ENCODE data around the gene CDC25C.
A peak's percentile ranks its signal among the peaks of the same experiment; 100 is the strongest.
"Not testable (repeated sequence)": the region's sequence is repeated elsewhere in the genome, so short reads cannot be mapped to it uniquely, and the experiment has no call there.

The CDC25C gene

DNA sequence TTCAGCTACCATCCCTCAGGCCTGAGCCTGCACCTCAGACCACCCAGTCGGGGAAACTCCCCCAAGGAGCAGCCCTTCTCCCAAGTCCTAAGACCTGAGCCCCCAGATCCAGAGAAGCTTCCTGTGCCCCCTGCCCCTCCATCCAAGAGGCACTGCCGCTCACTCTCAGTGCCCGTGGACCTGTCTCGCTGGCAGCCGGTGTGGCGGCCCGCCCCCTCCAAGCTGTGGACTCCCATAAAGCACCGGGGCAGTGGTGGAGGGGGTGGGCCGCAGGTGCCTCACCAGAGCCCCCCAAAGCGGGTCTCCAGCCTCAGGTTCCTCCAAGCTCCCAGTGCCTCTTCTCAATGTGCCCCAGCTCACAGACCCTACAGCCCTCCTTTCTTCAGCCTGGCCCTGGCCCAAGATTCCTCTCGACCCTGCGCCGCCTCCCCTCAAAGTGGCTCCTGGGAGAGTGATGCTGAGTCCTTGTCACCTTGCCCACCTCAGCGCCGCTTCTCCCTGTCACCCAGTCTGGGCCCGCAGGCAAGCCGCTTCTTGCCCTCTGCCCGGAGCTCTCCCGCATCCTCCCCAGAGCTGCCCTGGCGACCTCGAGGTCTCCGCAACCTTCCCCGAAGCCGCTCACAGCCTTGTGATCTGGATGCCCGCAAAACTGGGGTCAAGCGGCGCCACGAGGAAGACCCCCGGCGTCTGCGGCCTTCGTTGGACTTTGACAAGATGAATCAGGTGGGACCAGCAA, 13.5 kb upstream of the CDC25C start:
- no peak for DNase-seq

DNA sequence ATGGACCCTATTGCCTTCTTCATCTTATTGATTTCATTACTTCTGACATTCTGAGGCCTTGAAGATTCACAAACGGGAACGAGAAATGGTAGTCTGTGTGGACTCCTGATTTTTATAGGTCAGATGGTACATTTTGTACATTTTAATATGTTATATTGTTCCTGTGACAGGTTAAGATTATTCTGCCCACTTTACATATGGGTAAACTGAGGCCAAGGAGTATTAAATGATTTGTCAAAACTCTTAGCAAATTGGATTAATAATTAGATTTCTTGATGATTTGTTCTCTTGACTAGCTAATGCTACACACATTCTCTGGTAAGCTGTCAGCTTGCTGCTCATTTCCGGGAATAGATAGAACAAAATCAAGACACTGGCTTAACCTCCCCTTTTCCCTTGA, 8.4 kb upstream of the CDC25C start:
- no peak for DNase-seq

DNA sequence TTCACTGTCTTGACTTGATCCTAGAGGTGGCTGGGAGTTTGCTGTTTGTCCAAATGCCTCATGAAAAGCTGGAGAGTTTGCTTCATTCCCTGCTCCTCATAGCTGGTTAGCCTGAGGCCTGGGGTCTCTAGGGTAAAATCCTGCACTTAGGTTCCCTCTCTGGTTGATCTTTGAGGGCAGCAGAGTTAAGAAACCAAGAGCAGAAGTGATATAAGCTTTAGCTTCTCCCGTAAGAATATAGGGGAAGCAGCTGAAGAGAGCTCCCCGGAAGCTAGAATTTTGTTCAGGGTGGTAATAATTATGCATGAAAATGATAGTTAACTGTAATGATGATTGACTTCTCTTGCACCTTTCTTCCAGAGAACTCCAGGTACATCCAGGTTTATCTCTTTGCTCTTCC, 7.9 kb upstream of the CDC25C start:
- DNase-seq = no peak

DNA sequence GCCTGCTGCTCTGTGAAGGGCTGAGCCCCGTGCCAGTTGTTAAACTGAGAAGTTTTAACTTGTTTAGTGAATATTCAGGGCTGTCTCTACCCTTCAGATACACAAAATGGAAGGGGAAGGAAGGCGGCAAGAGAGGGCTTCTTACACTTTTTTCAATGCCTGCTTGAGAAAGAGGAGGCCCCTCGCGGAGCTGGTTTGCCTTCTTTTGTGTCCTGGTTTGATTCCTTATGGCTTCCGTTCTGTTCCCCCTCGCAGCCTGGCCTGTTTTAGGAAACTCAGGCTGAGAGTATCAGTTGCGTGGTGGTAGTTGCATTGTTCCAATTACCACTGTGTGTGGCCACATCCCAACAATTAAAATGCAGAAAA, 7.5 kb upstream of the CDC25C start:
- DNase-seq = no peak

DNA sequence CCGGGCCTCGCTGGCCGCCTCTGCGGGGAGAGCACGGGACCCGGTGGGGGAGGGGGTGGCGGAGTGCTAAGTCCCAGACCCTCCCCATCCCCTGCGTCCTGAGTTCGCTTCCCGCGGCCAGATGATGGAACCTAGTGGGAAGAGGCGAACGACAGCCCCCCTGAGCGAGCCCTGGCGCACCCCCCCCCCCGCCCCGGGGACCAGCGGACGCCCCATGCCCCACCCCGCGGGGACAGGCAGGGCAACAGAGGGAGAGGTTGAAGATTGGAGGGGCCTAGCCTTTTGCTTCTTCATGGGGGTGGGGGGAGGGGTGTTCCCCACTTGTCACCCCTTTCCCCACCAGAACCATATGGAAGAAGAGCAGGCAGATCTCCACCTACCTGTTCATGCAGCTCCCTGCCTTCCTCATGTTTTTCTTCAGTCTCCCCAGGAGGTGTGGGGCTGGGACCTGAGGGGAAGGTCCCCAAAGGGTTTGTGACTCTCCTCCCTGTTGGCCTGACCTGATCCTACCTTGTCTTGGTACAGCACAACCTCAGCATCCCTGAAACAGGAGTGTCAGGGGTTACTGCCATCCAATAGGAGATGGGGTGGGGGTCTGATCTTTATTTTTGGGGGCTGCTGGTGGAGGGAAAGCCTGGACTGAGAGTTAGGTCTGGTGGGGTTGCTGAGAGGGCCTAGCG, 6.9 kb upstream of the CDC25C start:
- no peak for DNase-seq

DNA sequence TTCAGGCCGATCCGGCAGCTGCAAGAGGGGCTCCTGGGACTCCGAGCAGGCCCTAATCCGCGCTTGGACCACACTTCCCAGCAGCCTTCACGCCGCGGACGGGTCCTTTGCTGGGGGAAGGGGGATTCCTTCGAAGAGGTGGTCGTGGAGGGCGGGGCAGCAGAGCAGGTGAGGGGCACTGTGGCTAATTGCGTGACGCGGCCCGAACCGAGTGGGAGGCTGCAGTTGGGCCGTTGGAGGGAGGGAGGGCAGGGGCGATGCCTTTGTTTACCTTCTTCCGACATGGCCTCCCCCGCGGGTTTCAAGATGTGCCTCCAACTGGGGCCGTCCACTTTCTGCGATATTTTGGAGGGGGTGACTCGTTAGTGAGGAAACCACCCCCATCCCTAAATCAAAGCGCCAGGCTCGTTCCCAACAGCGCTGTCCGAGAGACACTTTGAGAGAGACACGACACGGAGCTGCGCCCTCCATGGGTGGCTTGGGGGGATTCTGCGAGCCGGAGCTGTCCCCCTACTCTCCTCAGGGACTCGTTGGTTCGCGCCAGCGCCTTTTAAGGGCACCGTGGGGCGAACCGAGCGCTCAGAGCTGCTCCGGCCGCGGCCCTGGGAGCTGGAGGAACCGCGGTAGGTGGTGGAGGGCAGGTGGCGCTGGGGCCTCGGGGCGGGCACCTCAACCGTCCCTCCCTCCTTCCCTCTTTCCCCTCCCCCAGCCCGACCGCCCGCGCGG, 6.2 kb upstream of the CDC25C start, which contains the start of gene FAM53C:
TSS of gene FAM53C (plus strand) at position 582 of the 726 bp plus-strand sequence. CDS start 3,070 bp downstream, outside the sequence.
- peak; percentile 91 for DNase-seq

DNA sequence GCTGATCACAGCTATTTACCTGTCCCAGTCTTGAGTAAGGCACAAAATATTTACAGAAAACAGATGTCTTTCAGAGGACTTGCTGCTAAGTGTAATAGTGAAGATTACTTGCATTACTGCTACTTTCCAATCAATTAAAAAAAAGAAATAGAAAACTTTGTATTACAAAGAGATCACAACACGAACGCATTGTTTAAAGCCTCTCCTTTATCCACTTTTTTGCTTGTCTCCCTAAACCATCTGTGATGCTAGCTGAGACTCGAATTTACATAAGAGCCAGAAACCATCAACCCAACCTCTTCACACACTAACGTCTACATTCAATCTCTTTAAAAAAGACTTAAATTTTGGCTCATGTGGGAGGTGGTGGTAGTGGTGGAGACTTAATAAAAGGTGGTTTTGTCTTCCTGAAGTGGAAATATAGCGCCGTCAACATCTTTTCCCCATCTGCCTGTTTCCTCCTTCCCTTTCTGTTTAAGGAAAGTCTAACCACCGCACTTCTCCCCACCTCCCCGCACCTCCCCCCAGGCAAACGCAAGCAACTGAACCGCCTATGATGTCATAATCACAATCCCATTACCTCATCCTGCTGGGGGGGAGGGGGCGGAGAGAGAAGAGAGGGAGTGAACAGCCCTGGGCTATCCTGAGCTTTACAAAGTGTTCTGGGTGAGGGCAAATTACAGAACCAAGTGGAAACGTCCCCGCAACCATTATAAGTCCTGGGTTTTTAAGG, 5.5 kb upstream of the CDC25C start:
- peak; percentile 85 for DNase-seq

DNA sequence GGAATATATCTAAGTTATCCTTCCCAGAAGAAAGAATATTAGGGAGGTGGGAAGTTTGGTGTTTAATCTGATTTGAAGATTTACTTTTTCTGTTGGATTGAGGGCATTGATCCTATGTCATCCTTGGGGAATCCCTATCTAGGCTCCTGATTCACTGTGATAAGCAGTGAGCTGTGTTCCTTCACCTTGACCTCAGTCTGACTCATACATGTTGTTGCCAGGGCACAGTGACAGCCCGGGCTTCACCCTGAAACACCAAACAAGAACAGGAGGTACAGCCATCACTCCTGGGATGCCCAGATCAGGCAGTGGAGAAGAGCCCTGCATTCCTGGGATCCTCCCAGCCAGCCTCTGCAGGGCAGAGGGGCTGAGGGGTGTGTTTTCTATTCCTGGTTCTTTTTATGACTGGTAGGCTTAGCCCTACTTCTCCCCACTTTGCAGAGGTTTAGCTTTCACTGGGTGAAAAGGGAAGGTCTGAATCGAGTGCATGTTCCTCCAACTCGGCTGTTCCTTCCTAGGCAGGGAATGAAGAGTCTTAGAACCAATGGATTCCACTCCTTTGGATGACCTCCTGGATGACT, 3.4 kb upstream of the CDC25C start:
- DNase-seq = no peak

DNA sequence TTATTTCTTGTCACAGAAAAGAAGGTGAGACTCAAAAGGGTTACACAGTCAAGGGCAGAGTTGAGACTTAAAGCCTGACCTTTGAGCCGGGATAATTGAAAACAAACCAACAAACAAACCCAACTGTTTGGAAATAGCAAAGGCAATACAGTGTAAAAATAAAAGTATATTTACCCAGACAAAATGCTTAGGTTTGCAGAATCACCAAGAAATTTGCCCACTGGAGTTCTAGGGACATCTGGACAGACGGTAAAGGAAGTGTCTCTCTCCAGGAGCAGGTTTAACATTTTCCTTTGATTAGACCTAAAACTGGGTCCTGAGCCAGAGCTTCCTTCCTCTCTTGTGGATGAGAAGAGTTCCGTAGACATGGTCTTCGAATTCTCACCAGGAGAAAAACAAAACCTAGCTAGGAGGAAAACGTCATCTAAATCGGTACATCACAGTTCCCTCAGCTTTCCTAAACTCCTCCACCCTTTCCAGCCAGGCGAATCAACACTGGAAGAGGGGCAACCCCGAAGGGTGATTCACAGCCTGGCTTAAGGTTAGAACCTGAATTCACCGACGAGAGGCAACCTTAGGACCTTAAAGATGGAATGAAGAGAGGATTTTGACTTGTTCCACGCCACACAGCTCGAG, 673 bp downstream of the CDC25C start:
- DNase-seq = no peak

DNA sequence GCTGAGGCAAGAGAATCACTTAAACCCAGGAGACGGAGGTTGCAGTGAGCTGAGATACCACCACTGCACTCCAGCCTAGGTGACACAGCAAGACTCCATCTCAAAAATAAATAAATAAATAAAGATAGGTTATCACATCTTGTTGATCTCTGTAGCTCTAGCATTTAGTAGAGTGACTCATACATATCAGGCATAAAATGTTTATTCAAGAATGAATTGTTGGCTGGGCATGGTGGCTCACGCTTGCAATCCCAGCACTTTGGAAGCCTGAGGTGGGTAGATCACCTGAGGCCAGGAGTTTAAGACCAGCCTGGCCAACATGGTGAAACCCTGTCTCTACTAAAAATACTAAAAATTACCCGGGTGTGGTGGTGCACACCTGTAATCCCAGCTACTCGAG, 13.4 kb downstream of the CDC25C start:
- DNase-seq = not testable (repeated sequence)

DNA sequence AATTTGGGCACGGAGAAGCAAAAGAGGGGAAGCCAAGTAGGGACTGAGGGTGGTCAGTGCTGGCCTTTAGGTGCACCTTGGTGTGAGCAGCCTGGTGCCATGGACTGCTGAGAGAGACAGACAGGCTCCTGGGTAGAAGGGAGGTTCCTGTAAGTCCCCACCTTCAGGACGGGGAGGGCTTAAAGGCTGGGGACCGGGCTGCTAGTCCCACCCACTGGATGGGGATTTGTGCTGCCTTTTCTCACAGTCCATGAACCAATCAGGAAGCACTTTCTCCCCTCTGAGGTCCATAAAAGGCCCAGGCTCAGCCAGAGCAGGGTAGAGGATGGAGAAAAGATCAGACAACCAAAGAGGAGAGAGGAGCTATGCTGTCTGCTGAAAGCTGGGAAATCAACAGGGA, 15.2 kb downstream of the CDC25C start:
- no peak for DNase-seq

DNA sequence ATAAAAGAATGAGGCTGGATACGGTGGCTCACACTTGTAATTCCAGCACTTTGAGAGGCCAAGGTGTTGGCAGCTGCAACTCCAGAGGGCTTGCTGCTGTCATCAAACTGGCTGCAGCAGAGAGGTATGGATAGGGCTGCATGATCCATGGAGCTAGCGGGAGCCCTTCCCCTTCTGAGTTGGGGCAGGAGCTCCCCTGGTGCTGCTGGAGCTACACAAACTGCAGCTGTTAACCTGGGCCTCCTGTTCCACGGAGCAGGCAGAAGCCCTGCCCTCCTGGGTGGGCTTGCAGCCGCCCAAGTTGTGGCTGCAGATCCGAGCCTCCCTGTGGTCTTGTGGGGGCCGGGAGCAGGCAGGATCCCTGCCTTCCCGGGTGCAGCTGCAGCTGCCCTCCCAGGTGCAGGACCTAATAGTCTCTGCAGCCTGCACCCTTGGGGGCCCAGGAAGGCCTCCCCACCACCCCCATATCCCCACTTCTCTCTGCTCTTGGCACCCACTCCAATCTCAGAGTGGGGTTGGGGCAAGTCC, 15.8 kb downstream of the CDC25C start:
- no peak for DNase-seq

DNA sequence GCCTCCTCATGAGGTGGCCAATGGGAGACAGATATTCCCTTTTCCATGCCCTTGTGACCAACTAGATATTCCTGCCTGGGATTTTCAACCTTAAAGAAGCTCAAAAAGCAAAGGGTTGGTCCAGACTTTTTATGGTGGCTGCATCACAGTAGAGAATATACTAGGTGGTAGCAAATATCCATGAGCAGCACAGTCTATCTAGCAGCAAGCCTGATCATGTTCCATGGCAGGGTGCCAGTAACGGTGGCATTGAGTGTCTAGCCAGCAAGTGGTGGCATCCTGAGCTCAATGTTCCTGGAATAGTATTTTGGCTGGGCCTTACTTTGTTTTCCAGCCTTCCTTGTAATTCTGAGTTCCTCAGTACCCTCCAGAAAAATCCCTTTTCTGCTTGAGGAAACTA, 25.8 kb downstream of the CDC25C start:
- peak; percentile 64 for DNase-seq

DNA sequence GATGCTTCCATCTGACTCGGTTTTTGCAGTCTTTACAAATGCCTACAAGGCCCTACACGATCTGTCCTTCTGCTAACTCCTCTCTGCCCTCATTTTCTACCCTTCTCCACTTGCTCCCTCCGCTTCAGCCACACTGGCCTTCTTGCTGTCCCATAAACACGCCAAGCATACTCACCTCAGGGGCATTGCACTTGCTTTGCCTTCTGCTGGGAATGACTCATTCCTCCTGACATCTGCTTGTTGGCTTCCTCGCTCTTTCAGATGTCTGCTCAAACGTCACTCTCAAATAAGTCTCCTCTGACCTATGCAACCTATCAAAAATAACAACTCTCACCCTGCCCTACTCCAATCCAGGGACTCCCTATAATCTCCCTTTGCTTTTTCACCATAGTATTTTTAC, 28.2 kb downstream of the CDC25C start:
- DNase-seq = no peak

DNA sequence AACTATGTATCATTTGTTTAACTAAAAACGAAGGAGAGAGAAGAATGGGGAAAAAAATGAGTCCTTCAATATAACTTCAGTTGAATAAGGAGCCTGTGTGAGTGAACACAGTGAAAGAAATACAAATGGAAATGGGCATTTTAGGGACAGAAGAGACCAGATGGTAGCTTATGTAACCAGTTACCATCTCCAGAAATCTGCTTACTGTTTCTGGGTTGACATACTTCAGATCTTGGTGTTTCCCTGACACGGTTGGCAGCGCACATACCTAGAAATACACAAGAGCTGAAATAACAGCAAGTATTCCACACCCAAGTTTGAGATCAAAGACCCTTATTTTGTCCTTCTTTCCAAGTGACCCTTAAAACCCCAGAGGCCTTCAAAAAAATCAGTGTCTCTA, 42.3 kb downstream of the CDC25C start:
- no peak for DNase-seq

DNA sequence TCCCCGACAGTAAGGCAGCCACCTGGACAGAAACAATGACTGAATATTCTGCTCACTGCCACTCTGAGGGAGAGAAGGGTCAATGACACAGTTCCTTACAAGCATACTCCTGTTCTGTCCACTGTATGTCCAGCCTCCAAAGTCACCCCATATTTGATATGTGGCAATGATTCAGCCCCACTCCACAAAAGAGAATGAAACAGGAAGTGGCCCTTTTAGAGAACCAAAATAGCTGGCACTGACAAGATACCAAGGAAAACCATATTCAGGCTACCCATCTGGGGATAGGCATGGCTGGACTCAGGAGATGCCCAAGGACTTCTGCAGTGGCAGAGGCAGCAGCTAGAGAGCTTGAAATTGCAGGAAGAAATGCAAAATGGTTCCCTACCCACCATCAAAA, 44.4 kb downstream of the CDC25C start:
- DNase-seq = no peak

DNA sequence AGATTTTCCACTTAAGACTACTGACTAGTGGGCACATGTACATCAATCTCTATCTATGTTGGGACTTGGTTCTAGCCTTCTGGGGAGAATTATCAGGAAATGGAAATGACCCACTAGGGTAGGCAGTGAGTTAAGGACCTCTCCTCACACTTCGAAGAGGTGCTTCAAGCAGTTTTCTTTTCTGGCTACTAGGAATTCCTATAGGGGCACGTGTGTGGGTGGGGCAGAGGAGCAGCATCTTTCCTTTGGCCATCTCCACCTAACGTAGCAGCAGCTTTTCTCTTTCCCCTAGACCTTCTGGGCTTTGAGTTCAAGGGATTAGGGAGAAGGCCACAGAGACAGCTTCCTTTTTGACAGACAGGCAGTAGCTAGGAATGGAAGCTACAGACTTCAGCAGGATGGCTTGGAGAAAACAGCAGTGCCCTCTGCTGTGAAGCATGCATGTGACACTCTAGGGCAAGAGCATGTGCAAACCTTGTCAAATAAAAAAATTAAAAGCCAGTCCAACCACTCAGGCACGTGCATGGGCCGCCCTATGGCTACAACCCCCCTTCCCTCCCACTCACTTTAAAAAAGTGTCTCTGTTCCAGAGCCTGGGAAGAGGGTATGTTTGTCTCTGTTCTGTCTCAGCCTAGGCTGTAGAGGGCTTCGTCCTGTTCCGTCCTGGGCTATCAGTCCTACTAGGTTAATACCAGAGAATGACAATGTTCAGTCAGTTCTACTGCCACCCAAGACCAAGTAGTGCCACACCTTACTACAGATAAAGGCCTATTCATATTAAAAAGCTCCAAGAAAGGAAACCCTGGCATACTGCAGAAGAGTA, 48.5 kb downstream of the CDC25C start:
- DNase-seq = no peak

DNA sequence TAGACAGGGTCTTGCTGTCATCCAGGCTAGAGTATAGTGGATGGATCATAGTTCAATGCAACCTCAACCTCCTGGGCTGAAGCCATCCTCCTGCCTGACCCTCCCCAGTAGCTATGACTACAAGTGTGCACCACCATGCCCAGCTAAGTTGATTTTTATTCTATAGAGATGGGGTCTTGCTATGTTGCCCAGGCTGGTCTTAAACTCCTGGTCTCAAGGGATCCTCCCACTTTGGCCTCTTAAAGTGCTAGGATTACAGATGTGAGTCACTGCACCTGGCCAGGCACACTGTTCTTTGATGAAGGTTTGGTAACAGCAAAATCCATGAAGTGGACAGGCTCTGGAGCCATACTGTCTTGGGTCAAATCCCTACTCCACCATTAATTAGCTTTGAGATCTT, 50.7 kb downstream of the CDC25C start:
- DNase-seq = no peak

DNA sequence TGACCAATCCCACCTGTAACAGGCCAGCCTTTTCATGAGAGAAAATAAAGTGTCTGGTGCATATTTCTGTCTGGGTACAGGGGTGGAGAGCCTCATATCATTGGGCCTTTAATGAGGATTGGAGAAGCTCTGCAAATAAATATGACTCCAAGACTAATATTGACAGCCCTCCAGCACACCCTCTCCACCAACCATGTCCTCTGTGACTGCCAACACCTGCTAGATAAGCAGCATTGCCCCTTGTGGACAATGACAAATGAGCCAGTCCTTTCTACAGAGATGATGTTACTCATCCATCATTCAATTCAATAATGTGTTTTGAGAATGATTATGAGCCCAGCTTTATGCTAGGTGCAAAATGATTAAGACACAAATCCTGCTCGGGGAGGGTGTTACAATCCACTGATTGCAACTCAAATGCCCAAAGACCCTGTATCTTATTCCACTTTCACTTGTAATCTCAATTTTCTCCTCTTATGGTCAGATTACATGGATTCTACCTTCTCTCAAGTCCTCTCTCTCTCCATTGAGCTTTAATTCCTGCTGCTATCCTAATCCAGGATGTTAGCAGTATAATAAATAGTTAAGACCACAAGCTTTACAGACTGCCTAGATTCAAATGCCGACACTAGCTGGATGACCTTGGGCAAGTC, 55.1 kb downstream of the CDC25C start:
- peak; percentile 12 for DNase-seq

DNA sequence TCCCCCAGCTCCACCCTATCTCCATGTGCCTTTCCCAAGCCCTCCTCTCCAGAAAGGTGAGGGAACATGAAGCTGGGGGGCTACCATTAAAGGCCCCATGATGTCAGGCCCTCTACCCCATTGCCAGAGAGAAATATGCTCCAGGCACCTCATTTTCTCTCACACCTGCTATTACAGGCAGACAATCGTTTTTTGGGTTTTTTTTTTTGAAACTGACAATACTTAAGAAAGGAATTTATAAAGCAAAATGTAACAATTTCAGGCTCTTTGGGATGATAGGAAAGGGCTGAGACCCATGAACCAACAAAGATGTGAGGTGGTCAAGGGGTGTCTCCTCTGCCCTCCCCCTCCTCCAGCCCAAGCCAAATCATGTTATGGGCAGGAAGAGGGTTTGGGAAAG, 55.7 kb downstream of the CDC25C start:
- no peak for DNase-seq

DNA sequence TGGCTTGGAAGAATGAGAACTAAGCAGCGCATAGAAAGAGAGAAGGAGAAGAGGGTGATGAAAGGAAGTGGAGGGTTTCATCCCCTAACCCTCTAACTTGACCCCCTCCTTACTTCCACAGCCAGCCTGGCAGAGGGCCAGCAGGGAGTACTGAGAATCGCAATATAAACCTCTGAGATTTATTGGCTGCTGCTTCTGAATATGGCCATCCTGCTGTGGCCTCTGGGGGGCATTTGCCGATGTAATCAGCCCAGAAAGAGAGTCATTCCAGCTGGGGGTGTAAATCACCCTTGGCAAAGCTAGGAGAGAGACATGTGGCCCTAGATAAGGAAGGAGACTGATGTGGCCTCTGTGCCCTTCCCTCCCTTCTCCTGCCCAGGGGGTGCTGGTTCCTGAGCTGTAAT, 56.2 kb downstream of the CDC25C start:
- no peak for DNase-seq

All from NCI-H1436 (cell line).